IMR-90 (cell line): ENCODE data around the gene ATP1B4.

Experiments used
- CEBPB ChIP-seq: IDR thresholded peaks from 2 replicates; pipeline ENCODE4 v1.6.1; 2012; ENCODE audit warnings: low read depth, low read length, improper control_type of control experiment
- POLR2A ChIP-seq: IDR thresholded peaks from 2 replicates; pipeline ENCODE4 v1.6.1; 2012; ENCODE audit warnings: mild to moderate bottlenecking, low read depth, low read length
- RAD21 ChIP-seq: IDR thresholded peaks from 2 replicates; pipeline ENCODE4 v1.6.1; 2012; ENCODE audit warnings: low read length, improper control_type of control experiment
- TF ChIP-seq, protein P1 (sequence below): conservative IDR thresholded peaks from 2 replicates; pipeline ENCODE4 v1.5.1; 2012; ENCODE audit warnings: mild to moderate bottlenecking, low read depth, low read length, improper control_type of control experiment
- TF ChIP-seq, protein P2 (sequence below): fragments of 150-350 bp; IDR thresholded peaks from 2 replicates; pipeline ENCODE4 v1.6.1; 2016; ENCODE audit warnings: low read depth, mild to moderate bottlenecking, low read length, moderate library complexity, borderline replicate concordance

DNA sequence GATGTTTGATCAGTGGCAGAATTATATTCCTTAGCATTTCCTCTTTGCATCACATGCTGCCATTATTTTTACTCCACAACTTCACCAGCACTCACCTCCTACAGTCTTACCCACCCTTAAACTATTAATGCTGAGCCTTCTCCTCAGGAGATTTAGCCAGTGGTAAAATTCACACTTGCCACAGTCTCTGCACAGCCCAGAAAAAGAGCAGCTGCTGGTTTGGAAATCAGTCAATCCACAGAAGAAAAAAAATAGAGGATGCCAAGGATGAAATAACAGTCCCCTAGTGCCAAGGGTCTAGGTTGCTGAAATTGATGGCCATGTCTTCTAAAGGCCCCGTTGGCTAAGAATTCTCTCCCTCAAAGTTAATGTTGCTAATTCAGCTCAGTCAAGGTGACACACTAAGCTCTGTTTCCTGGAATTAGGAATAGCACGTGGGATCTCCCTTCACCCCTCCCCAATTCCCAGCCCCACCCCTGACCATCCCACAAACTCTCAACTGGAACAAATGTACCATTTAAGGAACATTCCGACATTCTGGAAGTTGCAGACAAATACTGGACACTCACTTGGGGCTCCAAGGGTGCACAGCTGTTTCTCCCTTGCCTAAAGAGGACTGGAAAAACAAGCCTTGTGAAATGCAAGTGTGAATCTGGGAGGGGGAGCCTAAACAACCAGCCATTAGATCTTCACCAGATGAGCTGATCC lies 5.7 kb downstream of the ATP1B4 start:
- TF ChIP-seq, protein P1, sequence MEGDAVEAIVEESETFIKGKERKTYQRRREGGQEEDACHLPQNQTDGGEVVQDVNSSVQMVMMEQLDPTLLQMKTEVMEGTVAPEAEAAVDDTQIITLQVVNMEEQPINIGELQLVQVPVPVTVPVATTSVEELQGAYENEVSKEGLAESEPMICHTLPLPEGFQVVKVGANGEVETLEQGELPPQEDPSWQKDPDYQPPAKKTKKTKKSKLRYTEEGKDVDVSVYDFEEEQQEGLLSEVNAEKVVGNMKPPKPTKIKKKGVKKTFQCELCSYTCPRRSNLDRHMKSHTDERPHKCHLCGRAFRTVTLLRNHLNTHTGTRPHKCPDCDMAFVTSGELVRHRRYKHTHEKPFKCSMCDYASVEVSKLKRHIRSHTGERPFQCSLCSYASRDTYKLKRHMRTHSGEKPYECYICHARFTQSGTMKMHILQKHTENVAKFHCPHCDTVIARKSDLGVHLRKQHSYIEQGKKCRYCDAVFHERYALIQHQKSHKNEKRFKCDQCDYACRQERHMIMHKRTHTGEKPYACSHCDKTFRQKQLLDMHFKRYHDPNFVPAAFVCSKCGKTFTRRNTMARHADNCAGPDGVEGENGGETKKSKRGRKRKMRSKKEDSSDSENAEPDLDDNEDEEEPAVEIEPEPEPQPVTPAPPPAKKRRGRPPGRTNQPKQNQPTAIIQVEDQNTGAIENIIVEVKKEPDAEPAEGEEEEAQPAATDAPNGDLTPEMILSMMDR, result no peak
- TF ChIP-seq CEBPB, result no peak
- TF ChIP-seq POLR2A, result no peak
- TF ChIP-seq, protein P2, sequence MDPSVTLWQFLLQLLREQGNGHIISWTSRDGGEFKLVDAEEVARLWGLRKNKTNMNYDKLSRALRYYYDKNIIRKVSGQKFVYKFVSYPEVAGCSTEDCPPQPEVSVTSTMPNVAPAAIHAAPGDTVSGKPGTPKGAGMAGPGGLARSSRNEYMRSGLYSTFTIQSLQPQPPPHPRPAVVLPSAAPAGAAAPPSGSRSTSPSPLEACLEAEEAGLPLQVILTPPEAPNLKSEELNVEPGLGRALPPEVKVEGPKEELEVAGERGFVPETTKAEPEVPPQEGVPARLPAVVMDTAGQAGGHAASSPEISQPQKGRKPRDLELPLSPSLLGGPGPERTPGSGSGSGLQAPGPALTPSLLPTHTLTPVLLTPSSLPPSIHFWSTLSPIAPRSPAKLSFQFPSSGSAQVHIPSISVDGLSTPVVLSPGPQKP, result no peak
- no peak for TF ChIP-seq RAD21
